ENCODE data around the gene PASK. TPM values are rescaled to one million over a fixed set of nuclear protein-coding genes. Genes with fewer than 3 reads are reported as not detected.

Gene PASK
- total RNA-seq, 1 donor from 2014 or later, result 15.7 TPM

GRCh38 chr2:241194811-241195210, 45.5 kb upstream of the PASK start:
- no peaks in the 10 kb centered on the region for H3K9me3 ChIP-seq
- no peak for TF ChIP-seq CTCF (IDR thresholded peaks at IDR 0.05)
- intact Hi-C loops (cut with DNase I), result no loop called here
- ATAC-seq, result no peak
- peak; percentile 46 for DNase-seq
- no peaks in the 10 kb centered on the region for H3K36me3 ChIP-seq
- H3K4me3 ChIP-seq, result no peak overlapping the region
- no peaks in the 10 kb centered on the region for H3K27me3 ChIP-seq
- no peak overlapping the region for H3K27ac ChIP-seq
- no peaks in the 10 kb centered on the region for H3K4me1 ChIP-seq

GRCh38 chr2:241193271-241193670, 44.0 kb upstream of the PASK start:
- Histone ChIP-seq H3K27me3 (no peaks in the 10 kb centered on the region), H3K9me3 (no peaks in the 10 kb centered on the region), H3K36me3 (no peaks in the 10 kb centered on the region), H3K4me1 (no peaks in the 10 kb centered on the region), H3K27ac (no peak overlapping the region), H3K4me3 (no peak overlapping the region)
- intact Hi-C loops (cut with DNase I), result no loop called here
- ATAC-seq, result no peak
- TF ChIP-seq CTCF (IDR thresholded peaks at IDR 0.05), result no peak
- DNase-seq, result no peak

- Histone ChIP-seq H3K4me1 (no peaks in the 10 kb centered on the region), H3K27ac (no peak overlapping the region), H3K36me3 (no peaks in the 10 kb centered on the region), H3K9me3 (no peaks in the 10 kb centered on the region), H3K4me3 (no peak overlapping the region), H3K27me3 (no peaks in the 10 kb centered on the region)
- DNase-seq (no peak), ATAC-seq (no peak)
- no peak for TF ChIP-seq CTCF (IDR thresholded peaks at IDR 0.05)
- intact Hi-C loops (cut with DNase I), result no loop called here
Measured at GRCh38 chr2:241191081-241191480, 41.8 kb upstream of the PASK start.

- H3K27ac ChIP-seq, result no peak overlapping the region
- intact Hi-C loops (cut with DNase I), result no loop called here
- no peaks in the 10 kb centered on the region for H3K9me3 ChIP-seq
- no peak overlapping the region for H3K4me3 ChIP-seq
- H3K36me3 ChIP-seq, result no peaks in the 10 kb centered on the region
- no peaks in the 10 kb centered on the region for H3K4me1 ChIP-seq
- ATAC-seq (peak; percentile 4), DNase-seq (no peak)
- H3K27me3 ChIP-seq, result no peaks in the 10 kb centered on the region
- TF ChIP-seq CTCF (IDR thresholded peaks at IDR 0.05), result no peak
Measured at GRCh38 chr2:241190291-241190981, 41.2 kb upstream of the PASK start.

GRCh38 chr2:241189856-241190201, 40.6 kb upstream of the PASK start:
- no peaks in the 10 kb centered on the region for H3K27me3 ChIP-seq
- no peak overlapping the region for H3K27ac ChIP-seq
- TF ChIP-seq CTCF (IDR thresholded peaks at IDR 0.05), result no peak
- no peak overlapping the region for H3K4me3 ChIP-seq
- H3K36me3 ChIP-seq, result no peaks in the 10 kb centered on the region
- DNase-seq, result no peak
- no peaks in the 10 kb centered on the region for H3K4me1 ChIP-seq
- intact Hi-C loops (cut with DNase I), result no loop called here
- no peak for ATAC-seq
- H3K9me3 ChIP-seq, result no peaks in the 10 kb centered on the region
